ENCODE data around the gene PLPPR5.

- TF ChIP-seq POLR2A (IDR thresholded peaks at IDR 0.05; ENCODE audit: low read length) (no peak), GATA1 (IDR thresholded peaks at IDR 0.05; ENCODE audit: low read depth, low read length) (no peak)
Observed at GRCh38 chr1:98881901-98882300, 122.8 kb downstream of the PLPPR5 start.

Data from erythroblast (primary cell).